Thyroid gland (tissue), 4 donors: ENCODE measurements around the gene KRT17.
"Not testable (repeated sequence)": the region's sequence is repeated elsewhere in the genome, so short reads cannot be mapped to it uniquely, and the experiment has no call there.

Experiments
- POLR2A ChIP-seq, 2 donors: fragments of 450-650 bp; IDR thresholded peaks; one replicate each; pipeline ENCODE4 v1.6.1; 2017; ENCODE audit warnings: antibody characterized with exemption in 2 of 2, mild to moderate bottlenecking in 2 of 2, moderate library complexity in 1 of 2
- TF ChIP-seq, protein P1 (sequence below), 6 experiments: fragments of 200-600 bp in 3 of 6; fragments of 450-650 bp in 3 of 6; sonication (generic) in 3 of 6; IDR thresholded peaks; one replicate each; pipeline ENCODE4 v1.5.1; 2016 to 2019; ENCODE audit warnings: antibody characterized with exemption in 6 of 6, mild to moderate bottlenecking in 2 of 6, inconsistent platforms in 1 of 6, moderate library complexity in 1 of 6

DNA sequence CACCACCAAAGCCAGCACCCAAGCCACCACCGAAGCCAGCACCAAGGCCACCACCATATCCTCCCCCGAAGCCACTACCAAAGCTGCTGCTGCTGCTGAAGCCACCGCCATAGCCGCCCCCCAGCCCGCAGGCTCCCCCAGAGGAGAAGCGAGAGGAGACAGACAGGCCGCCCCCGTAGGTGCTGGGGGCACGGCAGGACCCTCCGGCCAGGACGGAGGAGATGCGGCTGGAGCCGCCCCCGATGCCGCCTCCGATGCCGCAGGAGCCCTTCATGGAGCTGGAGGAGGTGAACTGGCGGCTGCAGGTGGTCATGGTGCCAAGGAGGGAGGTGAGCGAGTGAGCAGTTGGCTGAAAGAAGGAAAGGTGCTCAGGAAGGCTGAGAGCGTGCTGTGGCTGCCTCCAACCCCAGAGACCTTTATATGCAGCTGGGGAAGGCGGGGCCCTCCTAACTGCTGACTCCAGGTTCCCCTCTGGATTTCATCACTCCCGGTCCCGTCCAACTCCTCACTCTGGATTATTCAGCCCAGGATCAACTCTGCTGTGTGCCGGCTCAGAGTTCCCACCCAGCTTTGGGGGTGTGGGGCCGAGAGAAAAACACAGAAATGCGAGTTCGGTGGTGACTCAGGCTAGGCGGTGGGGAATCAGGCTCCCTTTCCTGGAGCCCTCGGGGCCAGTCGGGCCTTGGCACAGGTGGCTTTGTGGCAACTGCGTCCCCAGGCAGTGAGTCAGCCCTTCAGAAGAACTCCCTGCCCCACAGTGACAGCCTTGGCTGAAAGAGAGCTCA, 11.8 kb downstream of the KRT17 start, which contains the start of gene KRT16:
- not testable (repeated sequence) for TF ChIP-seq POLR2A (IDR thresholded peaks at IDR 0.05)
- TF ChIP-seq, protein P1, sequence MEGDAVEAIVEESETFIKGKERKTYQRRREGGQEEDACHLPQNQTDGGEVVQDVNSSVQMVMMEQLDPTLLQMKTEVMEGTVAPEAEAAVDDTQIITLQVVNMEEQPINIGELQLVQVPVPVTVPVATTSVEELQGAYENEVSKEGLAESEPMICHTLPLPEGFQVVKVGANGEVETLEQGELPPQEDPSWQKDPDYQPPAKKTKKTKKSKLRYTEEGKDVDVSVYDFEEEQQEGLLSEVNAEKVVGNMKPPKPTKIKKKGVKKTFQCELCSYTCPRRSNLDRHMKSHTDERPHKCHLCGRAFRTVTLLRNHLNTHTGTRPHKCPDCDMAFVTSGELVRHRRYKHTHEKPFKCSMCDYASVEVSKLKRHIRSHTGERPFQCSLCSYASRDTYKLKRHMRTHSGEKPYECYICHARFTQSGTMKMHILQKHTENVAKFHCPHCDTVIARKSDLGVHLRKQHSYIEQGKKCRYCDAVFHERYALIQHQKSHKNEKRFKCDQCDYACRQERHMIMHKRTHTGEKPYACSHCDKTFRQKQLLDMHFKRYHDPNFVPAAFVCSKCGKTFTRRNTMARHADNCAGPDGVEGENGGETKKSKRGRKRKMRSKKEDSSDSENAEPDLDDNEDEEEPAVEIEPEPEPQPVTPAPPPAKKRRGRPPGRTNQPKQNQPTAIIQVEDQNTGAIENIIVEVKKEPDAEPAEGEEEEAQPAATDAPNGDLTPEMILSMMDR (IDR thresholded peaks at IDR 0.05) = not testable (repeated sequence)
